ENCODE results near the gene MPRIP.

The MPRIP gene

DNA sequence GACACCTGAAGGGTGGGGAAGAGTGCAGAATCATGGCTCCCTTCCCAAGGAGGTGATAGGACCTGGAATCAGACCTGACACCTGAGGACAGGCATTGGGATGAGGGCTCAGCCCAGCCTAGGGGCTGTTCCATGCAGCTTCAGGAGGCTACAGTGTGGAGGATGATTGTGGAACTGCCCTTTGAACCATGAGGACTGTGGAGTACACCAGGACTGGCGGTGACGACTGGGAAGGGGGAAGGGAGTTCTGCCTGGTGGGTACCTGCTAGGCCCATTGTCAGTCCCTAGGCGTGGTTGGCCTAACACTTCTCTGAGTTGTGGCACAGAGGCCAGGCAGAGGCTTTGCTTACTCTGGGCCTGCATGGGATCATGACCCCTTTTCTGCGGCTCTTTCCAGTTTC is 76.1 kb downstream of the MPRIP start:
- Histone ChIP-seq H3K9ac (ENCODE audit: low read length) (no peak overlapping the region), H3K79me1 (ENCODE audit: low read length) (no peaks in the 10 kb centered on the region), H4K91ac (ENCODE audit: low read depth, low read length) (no peak overlapping the region), H3K27ac (ENCODE audit: low read depth, low read length) (no peak overlapping the region), H3K4me3 (ENCODE audit: low read depth, low read length) (no peak overlapping the region), H3K9me3 (ENCODE audit: insufficient read depth, low read depth, low read length) (no peaks in the 10 kb centered on the region), H3K4ac (ENCODE audit: low read depth, low read length) (peak overlapping the region; percentile 43), H3K79me2 (ENCODE audit: control insufficient read depth, insufficient read depth, low read length, poor library complexity) (peaks cover 15% of the 10 kb centered on the region), H2AFZ (ENCODE audit: insufficient read depth, low read length, poor library complexity) (peak overlapping the region; percentile 52), H4K8ac (ENCODE audit: low read depth, low read length) (no peak overlapping the region), H3K36me3 (ENCODE audit: control insufficient read depth in 1 of 2, insufficient read depth in 2 of 2, low read length in 2 of 2) (peaks cover 2 to 4% of the 10 kb centered on the region in 2 experiments), H3K14ac (ENCODE audit: low read length) (no peak overlapping the region), H3K4me2 (ENCODE audit: low read length) (no peak overlapping the region), H4K12ac (ENCODE audit: low read depth, low read length) (no peak overlapping the region), H3K18ac (ENCODE audit: low read length) (peak overlapping the region; percentile 49), H3K23ac (ENCODE audit: low read length) (no peak overlapping the region), H3K4me1 (ENCODE audit: control insufficient read depth in 1 of 2, insufficient read depth in 2 of 2, low read length in 2 of 2) (peaks cover 2 to 12% of the 10 kb centered on the region in 2 experiments), H2BK120ac (ENCODE audit: insufficient read depth, low read length, poor library complexity) (no peak overlapping the region), H3K27me3 (ENCODE audit: insufficient read depth, low read length) (no peaks in the 10 kb centered on the region), H2BK5ac (ENCODE audit: low read depth, low read length, poor library complexity) (no peak overlapping the region), H2AK5ac (ENCODE audit: low read length) (no peak overlapping the region), H2BK12ac (ENCODE audit: low read length) (no peak overlapping the region)
- no peak for DNase-seq
- no CpG with 5 or more reads among the region's 4 CpGs for WGBS (ENCODE audit: extremely low coverage, insufficient coverage, insufficient read length)

- peaks cover 15% of the 10 kb centered on the region for H3K79me2 ChIP-seq (ENCODE audit: control insufficient read depth, insufficient read depth, low read length, poor library complexity)
- peak overlapping the region; percentile 49 for H3K4ac ChIP-seq (ENCODE audit: low read depth, low read length)
- H3K9ac ChIP-seq (ENCODE audit: low read length), result no peak overlapping the region
- H3K14ac ChIP-seq (ENCODE audit: low read length), result no peak overlapping the region
- no peaks in the 10 kb centered on the region for H3K9me3 ChIP-seq (ENCODE audit: insufficient read depth, low read depth, low read length)
- H3K4me2 ChIP-seq (ENCODE audit: low read length), result no peak overlapping the region
- no peak overlapping the region for H2AK5ac ChIP-seq (ENCODE audit: low read length)
- no peak overlapping the region for H2BK5ac ChIP-seq (ENCODE audit: low read depth, low read length, poor library complexity)
- peaks cover 2 to 4% of the 10 kb centered on the region in 2 experiments for H3K36me3 ChIP-seq (ENCODE audit: control insufficient read depth in 1 of 2, insufficient read depth in 2 of 2, low read length in 2 of 2)
- DNase-seq, result no peak
- no peak overlapping the region for H4K8ac ChIP-seq (ENCODE audit: low read depth, low read length)
- no peaks in the 10 kb centered on the region for H3K27me3 ChIP-seq (ENCODE audit: insufficient read depth, low read length)
- H3K23ac ChIP-seq (ENCODE audit: low read length), result no peak overlapping the region
- WGBS (ENCODE audit: extremely low coverage, insufficient coverage, insufficient read length), result no CpG with 5 or more reads among the region's 4 CpGs
- no peak overlapping the region for H4K12ac ChIP-seq (ENCODE audit: low read depth, low read length)
- H2AFZ ChIP-seq (ENCODE audit: insufficient read depth, low read length, poor library complexity), result peak overlapping the region; percentile 23
- no peak overlapping the region for H2BK120ac ChIP-seq (ENCODE audit: insufficient read depth, low read length, poor library complexity)
- no peak overlapping the region for H3K18ac ChIP-seq (ENCODE audit: low read length)
- no peak overlapping the region for H4K91ac ChIP-seq (ENCODE audit: low read depth, low read length)
- no peaks in the 10 kb centered on the region for H3K79me1 ChIP-seq (ENCODE audit: low read length)
- H3K4me1 ChIP-seq (ENCODE audit: control insufficient read depth in 1 of 2, insufficient read depth in 2 of 2, low read length in 2 of 2), result peaks cover 2 to 12% of the 10 kb centered on the region in 2 experiments
- H2BK12ac ChIP-seq (ENCODE audit: low read length), result no peak overlapping the region
- H3K27ac ChIP-seq (ENCODE audit: low read depth, low read length), result no peak overlapping the region
- H3K4me3 ChIP-seq (ENCODE audit: low read depth, low read length), result no peak overlapping the region
Observed at GRCh38 chr17:17119106-17119505, 76.8 kb downstream of the MPRIP start.

DNA sequence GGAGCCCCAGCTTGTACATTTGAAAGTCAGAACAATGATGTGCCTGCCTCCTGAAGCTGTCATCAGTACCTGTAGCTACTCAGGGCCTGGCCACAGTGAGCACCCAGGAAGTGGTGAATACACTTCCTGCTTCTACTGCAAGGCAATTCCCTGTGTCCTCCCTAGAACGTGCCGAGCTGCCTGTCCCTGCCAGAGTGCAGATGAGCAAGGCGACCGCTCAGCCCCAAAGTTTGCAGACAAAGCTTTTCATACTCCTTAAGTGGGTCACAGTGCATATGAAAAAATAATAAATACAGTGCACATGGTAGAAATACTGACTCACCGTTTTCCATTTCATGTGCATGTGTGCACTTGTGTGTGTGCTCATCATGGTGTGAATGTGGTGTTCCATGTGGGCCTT is 77.3 kb downstream of the MPRIP start:
- H4K8ac ChIP-seq (ENCODE audit: low read depth, low read length), result no peak overlapping the region

DNA sequence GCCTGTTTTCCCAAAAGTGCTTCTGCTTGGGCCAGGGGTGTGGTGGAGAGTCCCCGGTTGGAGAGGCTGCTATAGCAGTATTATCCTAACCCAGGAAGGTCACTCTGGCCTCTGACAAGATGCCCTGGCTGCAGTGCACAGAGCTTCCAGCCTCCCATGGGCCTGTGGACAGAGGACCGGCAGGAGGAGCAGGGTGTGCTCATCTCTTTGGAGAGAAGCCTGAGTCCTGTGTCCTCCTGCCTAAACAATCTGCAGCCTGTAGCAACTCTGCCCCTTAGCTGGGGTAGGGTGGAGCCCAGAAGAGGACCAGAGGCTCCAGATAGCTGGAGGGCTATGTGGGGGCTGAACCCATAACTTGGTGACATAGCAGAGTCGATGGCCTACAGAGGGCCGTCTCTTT is 78.0 kb downstream of the MPRIP start:
- no peak overlapping the region for H4K8ac ChIP-seq (ENCODE audit: low read depth, low read length)
- peak overlapping the region; percentile 10 for H3K18ac ChIP-seq (ENCODE audit: low read length)
- H3K79me1 ChIP-seq (ENCODE audit: low read length), result no peaks in the 10 kb centered on the region
- H3K23ac ChIP-seq (ENCODE audit: low read length), result no peak overlapping the region
- no peak overlapping the region for H4K12ac ChIP-seq (ENCODE audit: low read depth, low read length)
- H3K14ac ChIP-seq (ENCODE audit: low read length), result no peak overlapping the region
- peaks cover 2 to 12% of the 10 kb centered on the region in 2 experiments for H3K4me1 ChIP-seq (ENCODE audit: control insufficient read depth in 1 of 2, insufficient read depth in 2 of 2, low read length in 2 of 2)
- H2BK120ac ChIP-seq (ENCODE audit: insufficient read depth, low read length, poor library complexity), result no peak overlapping the region
- H3K27me3 ChIP-seq (ENCODE audit: insufficient read depth, low read length), result no peaks in the 10 kb centered on the region
- H3K4me3 ChIP-seq (ENCODE audit: low read depth, low read length), result no peak overlapping the region
- H2BK12ac ChIP-seq (ENCODE audit: low read length), result no peak overlapping the region
- no peak overlapping the region for H2AFZ ChIP-seq (ENCODE audit: insufficient read depth, low read length, poor library complexity)
- peaks cover 0 to 9% of the 10 kb centered on the region in 2 experiments for H3K36me3 ChIP-seq (ENCODE audit: control insufficient read depth in 1 of 2, insufficient read depth in 2 of 2, low read length in 2 of 2)
- no peak overlapping the region for H3K27ac ChIP-seq (ENCODE audit: low read depth, low read length)
- H3K9me3 ChIP-seq (ENCODE audit: insufficient read depth, low read depth, low read length), result no peaks in the 10 kb centered on the region
- H3K4ac ChIP-seq (ENCODE audit: low read depth, low read length), result no peak overlapping the region
- no CpG with 5 or more reads among the region's 4 CpGs for WGBS (ENCODE audit: extremely low coverage, insufficient coverage, insufficient read length)
- H3K9ac ChIP-seq (ENCODE audit: low read length), result no peak overlapping the region
- H2AK5ac ChIP-seq (ENCODE audit: low read length), result no peak overlapping the region
- no peak for DNase-seq
- no peak overlapping the region for H4K91ac ChIP-seq (ENCODE audit: low read depth, low read length)
- H3K4me2 ChIP-seq (ENCODE audit: low read length), result no peak overlapping the region
- H3K79me2 ChIP-seq (ENCODE audit: control insufficient read depth, insufficient read depth, low read length, poor library complexity), result peaks cover 13% of the 10 kb centered on the region
- H2BK5ac ChIP-seq (ENCODE audit: low read depth, low read length, poor library complexity), result no peak overlapping the region

More for the DNA sequence above, 77.3 kb downstream of the MPRIP start:
- Histone ChIP-seq H2BK5ac (ENCODE audit: low read depth, low read length, poor library complexity) (no peak overlapping the region), H3K4me2 (ENCODE audit: low read length) (no peak overlapping the region), H3K79me2 (ENCODE audit: control insufficient read depth, insufficient read depth, low read length, poor library complexity) (peaks cover 16% of the 10 kb centered on the region), H3K27ac (ENCODE audit: low read depth, low read length) (no peak overlapping the region), H3K79me1 (ENCODE audit: low read length) (no peaks in the 10 kb centered on the region), H4K12ac (ENCODE audit: low read depth, low read length) (no peak overlapping the region), H3K27me3 (ENCODE audit: insufficient read depth, low read length) (no peaks in the 10 kb centered on the region), H3K9me3 (ENCODE audit: insufficient read depth, low read depth, low read length) (no peaks in the 10 kb centered on the region), H4K91ac (ENCODE audit: low read depth, low read length) (no peak overlapping the region), H3K9ac (ENCODE audit: low read length) (no peak overlapping the region), H3K14ac (ENCODE audit: low read length) (no peak overlapping the region), H3K23ac (ENCODE audit: low read length) (no peak overlapping the region), H3K4me1 (ENCODE audit: control insufficient read depth in 1 of 2, insufficient read depth in 2 of 2, low read length in 2 of 2) (peaks cover 2 to 12% of the 10 kb centered on the region in 2 experiments), H3K4ac (ENCODE audit: low read depth, low read length) (peak overlapping the region; percentile 17), H2AFZ (ENCODE audit: insufficient read depth, low read length, poor library complexity) (peak overlapping the region; percentile 23), H3K4me3 (ENCODE audit: low read depth, low read length) (no peak overlapping the region), H2AK5ac (ENCODE audit: low read length) (no peak overlapping the region), H3K18ac (ENCODE audit: low read length) (peak overlapping the region; percentile 22), H2BK12ac (ENCODE audit: low read length) (no peak overlapping the region), H2BK120ac (ENCODE audit: insufficient read depth, low read length, poor library complexity) (no peak overlapping the region), H3K36me3 (ENCODE audit: control insufficient read depth in 1 of 2, insufficient read depth in 2 of 2, low read length in 2 of 2) (peaks cover 2 to 7% of the 10 kb centered on the region in 2 experiments)
- WGBS (ENCODE audit: extremely low coverage, insufficient coverage, insufficient read length), result no CpG with 5 or more reads among the region's 5 CpGs
- DNase-seq, result no peak

Measured in trophoblast cell (in vitro differentiated cells and primary cell).